ENCODE results near the gene NR2F6. TPM values are rescaled to one million over a fixed set of nuclear protein-coding genes. Genes with fewer than 3 reads are reported as not detected.
A peak's percentile ranks its signal among the peaks of the same experiment; 100 is the strongest.

The NR2F6 gene
- polyA plus RNA-seq, 1 experiment = 28.0 TPM

GRCh38 chr19:17289489-17289888, 43.8 kb upstream of the NR2F6 start:
- Histone ChIP-seq H3K4me3 (ENCODE audit: low read depth, low read length) (0 out of 2 replicates have a peak overlapping the region, but pooled peaks have one; percentile 7), H3K27me3 (ENCODE audit: control insufficient read depth, insufficient read depth, low read length) (no peaks in the 10 kb centered on the region), H3K36me3 (ENCODE audit: control insufficient read depth, insufficient read depth, low read length) (peaks cover 4% of the 10 kb centered on the region)
- ChIA-PET CTCF (interaction anchor here (4.2 to 4.5 kb wide), 2 partner anchors 7 to 96 kb away, joined by 24 to 31 read pairs; partner anchors contain the start of gene ANKLE1), POLR2A (no interaction called here)
- no peak for TF ChIP-seq CTCF (IDR thresholded peaks at IDR 0.05; ENCODE audit: insufficient read depth, low read depth, low read length)
- no peak for DNase-seq (ENCODE audit: low read depth)

- Histone ChIP-seq H3K36me3 (ENCODE audit: control insufficient read depth, insufficient read depth, low read length) (no peaks in the 10 kb centered on the region), H3K4me3 (ENCODE audit: low read depth, low read length) (no peak overlapping the region), H3K27me3 (ENCODE audit: control insufficient read depth, insufficient read depth, low read length) (no peaks in the 10 kb centered on the region)
- TF ChIP-seq CTCF (IDR thresholded peaks at IDR 0.05; ENCODE audit: insufficient read depth, low read depth, low read length) = no peak
- ChIA-PET POLR2A (no interaction called here), CTCF (interaction anchor here (1.0 kb wide), 1 partner anchor 17 kb away, joined by 4 read pairs; the partner anchor contains the start of gene ABHD8)
- DNase-seq (ENCODE audit: low read depth) = no peak
Observed at GRCh38 chr19:17286752-17287151, 41.0 kb upstream of the NR2F6 start.

- ChIA-PET CTCF (interaction anchor here (1.0 kb wide), 1 partner anchor 17 kb away, joined by 4 read pairs; the partner anchor contains the start of gene ABHD8), POLR2A (no interaction called here)
- no peak for TF ChIP-seq CTCF (IDR thresholded peaks at IDR 0.05; ENCODE audit: insufficient read depth, low read depth, low read length)
- H3K4me3 ChIP-seq (ENCODE audit: low read depth, low read length) = no peak overlapping the region
- no peaks in the 10 kb centered on the region for H3K27me3 ChIP-seq (ENCODE audit: control insufficient read depth, insufficient read depth, low read length)
- H3K36me3 ChIP-seq (ENCODE audit: control insufficient read depth, insufficient read depth, low read length) = no peaks in the 10 kb centered on the region
- DNase-seq (ENCODE audit: low read depth) = no peak
Observed at GRCh38 chr19:17286263-17286662, 40.5 kb upstream of the NR2F6 start.

GRCh38 chr19:17285415-17286135, 39.9 kb upstream of the NR2F6 start:
- Histone ChIP-seq H3K4me3 (ENCODE audit: low read depth, low read length) (no peak overlapping the region), H3K27me3 (ENCODE audit: control insufficient read depth, insufficient read depth, low read length) (no peaks in the 10 kb centered on the region), H3K36me3 (ENCODE audit: control insufficient read depth, insufficient read depth, low read length) (no peaks in the 10 kb centered on the region)
- ChIA-PET CTCF (no interaction called here), POLR2A (no interaction called here)
- no peak for TF ChIP-seq CTCF (IDR thresholded peaks at IDR 0.05; ENCODE audit: insufficient read depth, low read depth, low read length)
- no peak for DNase-seq (ENCODE audit: low read depth)

- no peak for TF ChIP-seq CTCF (IDR thresholded peaks at IDR 0.05; ENCODE audit: insufficient read depth, low read depth, low read length)
- DNase-seq (ENCODE audit: low read depth) = no peak
- Histone ChIP-seq H3K4me3 (ENCODE audit: low read depth, low read length) (no peak overlapping the region), H3K27me3 (ENCODE audit: control insufficient read depth, insufficient read depth, low read length) (no peaks in the 10 kb centered on the region), H3K36me3 (ENCODE audit: control insufficient read depth, insufficient read depth, low read length) (no peaks in the 10 kb centered on the region)
- ChIA-PET CTCF (interaction anchor here (0.7 to 4.2 kb wide), 18 partner anchors 8 to 218 kb away, joined by 3 to 25 read pairs (median 6); partner anchors contain the start of genes HAUS8, USE1 and USHBP1), POLR2A (no interaction called here)
Observed at GRCh38 chr19:17283504-17283996, 37.8 kb upstream of the NR2F6 start.

Data from BJ (cell line).